Prostate gland (tissue), 2 donors: ENCODE measurements around the gene RDH14. TPM values are rescaled to one million over a fixed set of nuclear protein-coding genes. Genes with fewer than 3 reads are reported as not detected.

Experiments used
- DNase-seq: peaks from one replicate; pipeline ENCODE4 v3.0.0-alpha.2; 2019; ENCODE audit warnings: low spot score
- H3K27ac ChIP-seq, 2 donors: fragments of 200-600 bp; sonication (generic); 2 replicates each; pipeline ENCODE4 v1.5.1; 2017 to 2019
- H3K27me3 ChIP-seq: fragments of 200-600 bp; sonication (generic); replicated peaks from 2 replicates; pipeline ENCODE4 v1.5.1; 2019; ENCODE audit not compliant: insufficient read depth
- H3K36me3 ChIP-seq, 2 donors: fragments of 200-600 bp; sonication (generic); 1 replicate in 1 of 2; 2 replicates in 1 of 2; pipeline versions ENCODE4 v1.5.1 to v1.8.1; 2017 to 2019
- H3K4me1 ChIP-seq: fragments of 200-600 bp; sonication (generic); replicated peaks from 2 replicates; pipeline ENCODE4 v1.5.1; 2019
- H3K4me3 ChIP-seq, 2 donors: fragments of 200-600 bp; sonication (generic); 2 replicates each; pipeline ENCODE4 v1.5.1; 2017 to 2019
- H3K9me3 ChIP-seq: fragments of 200-600 bp; sonication (generic); 2 replicates; pipeline ENCODE4 v1.5.1; 2017
- CTCF ChIP-seq, 4 experiments: fragments of 200-600 bp in 2 of 4; fragments of 450-650 bp in 2 of 4; sonication (generic) in 2 of 4; IDR thresholded peaks; 1 replicate in 3 of 4; 2 replicates in 1 of 4; pipeline ENCODE4 v1.5.1; 2016 to 2019; ENCODE audit warnings: antibody characterized with exemption in 4 of 4, mild to moderate bottlenecking in 2 of 4, moderate library complexity in 2 of 4
- POLR2A ChIP-seq: fragments of 450-650 bp; IDR thresholded peaks from one replicate; pipeline ENCODE4 v1.6.1; 2016; ENCODE audit warnings: antibody characterized with exemption, mild to moderate bottlenecking
- POLR2AphosphoS5 ChIP-seq: sonication (generic); formaldehyde crosslinking; IDR thresholded peaks from one replicate; pipeline ENCODE4 v1.6.1; 2017; ENCODE audit warnings: antibody characterized with exemption
- WGBS: methylation state at CpG from one replicate; pipeline ENCODE4 v1.1.5; 2018; 5-methylcytosine and 5-hydroxymethylcytosine counted together
- intact Hi-C: fragments of 100-400 bp; cut with DNase I; formaldehyde crosslinking; loops from one replicate; pipeline ENCODE4 v1.14.2; 2022
- total RNA-seq, 2 donors: library from RNA; depleted of rRNA; stranded (reverse); fragments of >200 nt; gene quantifications; one replicate each; pipeline ENCODE4 v1.1.0, GENCODE V29; 2016

Gene RDH14
- total RNA-seq, 2 donors from 2014 or later: 29.5 to 42.5 TPM

GRCh38 chr2:18518116-18519111 is 42.0 kb downstream of the RDH14 start:
- Histone ChIP-seq H3K27me3 (no peaks in the 10 kb centered on the region), H3K9me3 (no peaks in the 10 kb centered on the region), H3K4me1 (no peaks in the 10 kb centered on the region), H3K36me3 (no peaks in the 10 kb centered on the region), H3K27ac (peak overlapping the region in 1 of 2 donors; percentile 7), H3K4me3 (no peak overlapping the region)
- no peak for DNase-seq
- intact Hi-C loops: loop anchor here (5.0 to 10.0 kb wide), 4 partner anchors 46 to 1236 kb away; no protein-coding TSS in a partner anchor
- WGBS: 53% methylated on average over 11 of the region's 11 CpGs
- no peak for TF ChIP-seq POLR2A
- TF ChIP-seq CTCF (IDR thresholded peaks at IDR 0.05): no peak
- TF ChIP-seq POLR2AphosphoS5: no peak

- 87% methylated on average over 1 of the region's 1 CpG for WGBS
Observed at GRCh38 chr2:18517386-18517785, 43.1 kb downstream of the RDH14 start.

GRCh38 chr2:18516112-18516511 is 44.3 kb downstream of the RDH14 start:
- no peaks in the 10 kb centered on the region for H3K4me1 ChIP-seq
- no peaks in the 10 kb centered on the region for H3K9me3 ChIP-seq
- no peak overlapping the region for H3K27ac ChIP-seq
- H3K4me3 ChIP-seq: no peak overlapping the region
- H3K27me3 ChIP-seq: no peaks in the 10 kb centered on the region
- TF ChIP-seq POLR2A (no peak), CTCF (IDR thresholded peaks at IDR 0.05) (no peak), POLR2AphosphoS5 (no peak)
- 44% methylated on average over 11 of the region's 11 CpGs for WGBS
- intact Hi-C loops: loop anchor here (5.0 to 10.0 kb wide), 4 partner anchors 44 to 1239 kb away; no protein-coding TSS in a partner anchor
- DNase-seq: no peak
- no peaks in the 10 kb centered on the region for H3K36me3 ChIP-seq

More at GRCh38 chr2:18517386-18517785, 43.1 kb downstream of the RDH14 start:
- Histone ChIP-seq H3K4me3 (no peak overlapping the region), H3K4me1 (no peaks in the 10 kb centered on the region), H3K27me3 (no peaks in the 10 kb centered on the region), H3K9me3 (no peaks in the 10 kb centered on the region), H3K27ac (no peak overlapping the region), H3K36me3 (no peaks in the 10 kb centered on the region)
- intact Hi-C loops: loop anchor here (5.0 to 10.0 kb wide), 4 partner anchors 45 to 1237 kb away; no protein-coding TSS in a partner anchor
- no peak for DNase-seq
- TF ChIP-seq POLR2A: no peak
- TF ChIP-seq CTCF (IDR thresholded peaks at IDR 0.05): no peak
- no peak for TF ChIP-seq POLR2AphosphoS5

- Histone ChIP-seq H3K27me3 (no peaks in the 10 kb centered on the region), H3K27ac (no peak overlapping the region), H3K4me1 (no peaks in the 10 kb centered on the region), H3K36me3 (no peaks in the 10 kb centered on the region), H3K4me3 (no peak overlapping the region), H3K9me3 (no peaks in the 10 kb centered on the region)
- intact Hi-C loops: loop anchor here (5.0 to 10.0 kb wide), 4 partner anchors 42 to 1240 kb away; no protein-coding TSS in a partner anchor
- WGBS: 68% methylated on average over 4 of the region's 4 CpGs
- TF ChIP-seq POLR2A (no peak), POLR2AphosphoS5 (no peak), CTCF (IDR thresholded peaks at IDR 0.05) (no peak)
- DNase-seq: no peak
Observed at GRCh38 chr2:18514526-18515461, 45.7 kb downstream of the RDH14 start.
